Hematopoietic multipotent progenitor cell treated with erythropoietin and hydrocortisone succinate and interleukin-3 and kit ligand, for 15 days (in vitro differentiated cells): ENCODE data around the gene BCAS1.
A peak's percentile ranks its signal among the peaks of the same experiment; 100 is the strongest.

Source experiments
- DNase-seq: peaks from one replicate; pipeline ENCODE4 v3.0.0-alpha.2; 2015; ENCODE audit warnings: low spot score

Gene BCAS1

GRCh38 chr20:54076259-54076658 is 5.9 kb upstream of the BCAS1 start:
- DNase-seq = no peak

- DNase-seq = no peak
These were observed 4.9 kb upstream of the BCAS1 start for GRCh38 chr20:54075322-54075721.

- DNase-seq = no peak
These were observed 4.1 kb upstream of the BCAS1 start for GRCh38 chr20:54074511-54074910.

- DNase-seq = no peak
These were observed 2.9 kb upstream of the BCAS1 start for GRCh38 chr20:54073288-54073687.

GRCh38 chr20:54069501-54069971 is 858 bp downstream of the BCAS1 start:
- DNase-seq = no peak

GRCh38 chr20:54068966-54069365 is 1.4 kb downstream of the BCAS1 start:
- no peak for DNase-seq

GRCh38 chr20:54068495-54068894 is 1.9 kb downstream of the BCAS1 start:
- no peak for DNase-seq

- peak; percentile 80 for DNase-seq
These were observed 2.7 kb downstream of the BCAS1 start for GRCh38 chr20:54067606-54068174.

- DNase-seq = peak; percentile 90
These were observed 4.8 kb downstream of the BCAS1 start for GRCh38 chr20:54065601-54066038.

GRCh38 chr20:54064939-54065338 is 5.5 kb downstream of the BCAS1 start:
- DNase-seq = no peak

GRCh38 chr20:54063992-54064676 is 6.3 kb downstream of the BCAS1 start:
- DNase-seq = peak; percentile 16

- no peak for DNase-seq
These were observed 6.8 kb downstream of the BCAS1 start for GRCh38 chr20:54063580-54063979.

GRCh38 chr20:54062812-54063280 is 7.5 kb downstream of the BCAS1 start:
- peak; percentile 72 for DNase-seq

GRCh38 chr20:54061101-54061881 is 9.1 kb downstream of the BCAS1 start:
- no peak for DNase-seq

- no peak for DNase-seq
These were observed 10.6 kb downstream of the BCAS1 start for GRCh38 chr20:54059691-54060364.

- no peak for DNase-seq
These were observed 11.8 kb downstream of the BCAS1 start for GRCh38 chr20:54058420-54059139.

- no peak for DNase-seq
These were observed 13.4 kb downstream of the BCAS1 start for GRCh38 chr20:54056762-54057639.

- no peak for DNase-seq
These were observed 15.9 kb downstream of the BCAS1 start for GRCh38 chr20:54054516-54054915.

- no peak for DNase-seq
These were observed 19.3 kb downstream of the BCAS1 start for GRCh38 chr20:54051068-54051467.

GRCh38 chr20:54048891-54049545 is 21.4 kb downstream of the BCAS1 start:
- DNase-seq = no peak
